GM18520 (cell line): Measurements from ENCODE around the gene CRELD2.
A peak's percentile ranks its signal among the peaks of the same experiment; 100 is the strongest.

Experiments
- ATAC-seq: cut with Tn5 transposase; IDR thresholded peaks from one replicate; pipeline ENCODE4 v1.9.1; 2021; ENCODE audit not compliant: unreplicated experiment

The CRELD2 gene

DNA sequence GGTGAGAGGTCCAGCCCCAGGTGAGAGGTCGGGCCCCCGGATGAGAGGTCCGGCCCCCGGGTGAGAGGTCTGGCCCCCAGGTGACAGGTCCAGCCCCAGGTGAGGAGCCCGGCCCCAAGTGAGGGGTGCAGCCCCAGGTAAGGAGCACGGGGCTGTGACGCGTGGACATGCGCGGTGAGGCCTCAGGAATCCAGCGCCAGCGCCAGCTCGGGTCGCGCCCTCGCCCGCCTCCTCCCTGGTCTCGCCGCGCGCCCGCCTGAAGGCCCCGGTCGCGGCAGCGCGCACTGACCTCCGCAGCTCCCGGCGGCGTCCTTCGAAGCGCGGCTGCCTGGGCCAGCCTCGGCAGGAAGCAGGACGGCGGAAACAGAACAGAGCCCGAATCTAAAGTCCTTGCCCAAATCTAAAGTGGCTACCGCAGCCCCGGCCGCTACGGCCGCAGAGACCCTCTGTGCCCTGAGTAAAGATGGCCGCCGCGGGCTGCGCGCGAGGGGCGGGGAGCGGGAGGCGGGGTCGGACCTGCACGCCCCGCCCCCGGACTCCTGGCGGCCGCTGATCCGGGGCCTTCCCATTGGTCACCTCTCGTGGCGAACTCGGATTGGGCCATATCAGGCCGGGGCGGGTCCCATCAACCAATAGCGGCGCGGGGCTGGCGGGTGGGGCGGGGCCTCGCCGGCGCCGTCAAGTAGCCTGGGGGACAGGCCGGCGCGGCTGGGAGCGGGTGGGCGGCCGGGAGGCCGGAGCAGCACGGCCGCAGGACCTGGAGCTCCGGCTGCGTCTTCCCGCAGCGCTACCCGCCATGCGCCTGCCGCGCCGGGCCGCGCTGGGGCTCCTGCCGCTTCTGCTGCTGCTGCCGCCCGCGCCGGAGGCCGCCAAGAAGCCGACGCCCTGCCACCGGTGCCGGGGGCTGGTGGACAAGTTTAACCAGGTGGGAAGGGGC is at the start of gene CRELD2, which contains the start of gene ALG12:
Gene CRELD2 (plus strand): TSS at position 661 of the 937 bp plus-strand sequence. CDS start 136 bp downstream, at position 797.
Gene ALG12 (minus strand): TSS at position 465 of the 937 bp plus-strand sequence. CDS start 4,673 bp downstream, outside the sequence.
- ATAC-seq, result peak; percentile 86

DNA sequence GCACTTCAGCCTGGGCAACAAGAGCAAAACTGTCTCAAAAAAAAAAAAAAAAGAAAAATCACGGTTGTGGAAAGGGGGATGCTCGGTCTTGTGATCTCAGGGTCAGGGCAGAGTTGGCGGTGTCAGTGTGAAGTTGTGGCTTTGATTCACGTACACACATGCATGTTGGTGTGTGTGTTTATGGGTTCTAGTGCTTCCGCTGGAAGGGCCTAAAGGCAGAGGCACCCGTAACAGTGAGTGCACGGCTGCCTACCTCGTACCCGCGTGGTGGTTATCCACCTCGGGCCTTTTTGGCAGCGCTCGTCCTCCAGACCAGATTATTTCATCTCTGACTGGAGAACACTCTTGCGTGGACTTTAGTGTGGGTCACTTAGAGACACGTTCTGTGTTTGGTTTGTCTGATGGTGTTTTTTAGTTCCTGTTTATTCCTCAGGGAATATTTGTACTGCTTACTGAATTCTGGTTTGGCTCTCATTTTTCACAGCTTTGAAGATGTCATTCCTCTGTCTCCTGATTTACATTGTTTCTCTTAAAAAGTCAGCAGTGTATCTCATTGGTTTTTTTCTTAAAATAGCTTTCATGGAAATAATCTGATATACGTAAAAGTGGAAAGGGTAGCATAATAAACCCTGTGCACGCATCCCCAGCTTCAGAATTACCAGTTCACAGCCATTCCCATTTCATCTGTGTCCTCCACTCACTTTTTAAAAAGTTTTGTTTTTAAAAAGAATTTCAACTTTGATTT is 49.2 kb upstream of the CRELD2 start:
- no peak for ATAC-seq

DNA sequence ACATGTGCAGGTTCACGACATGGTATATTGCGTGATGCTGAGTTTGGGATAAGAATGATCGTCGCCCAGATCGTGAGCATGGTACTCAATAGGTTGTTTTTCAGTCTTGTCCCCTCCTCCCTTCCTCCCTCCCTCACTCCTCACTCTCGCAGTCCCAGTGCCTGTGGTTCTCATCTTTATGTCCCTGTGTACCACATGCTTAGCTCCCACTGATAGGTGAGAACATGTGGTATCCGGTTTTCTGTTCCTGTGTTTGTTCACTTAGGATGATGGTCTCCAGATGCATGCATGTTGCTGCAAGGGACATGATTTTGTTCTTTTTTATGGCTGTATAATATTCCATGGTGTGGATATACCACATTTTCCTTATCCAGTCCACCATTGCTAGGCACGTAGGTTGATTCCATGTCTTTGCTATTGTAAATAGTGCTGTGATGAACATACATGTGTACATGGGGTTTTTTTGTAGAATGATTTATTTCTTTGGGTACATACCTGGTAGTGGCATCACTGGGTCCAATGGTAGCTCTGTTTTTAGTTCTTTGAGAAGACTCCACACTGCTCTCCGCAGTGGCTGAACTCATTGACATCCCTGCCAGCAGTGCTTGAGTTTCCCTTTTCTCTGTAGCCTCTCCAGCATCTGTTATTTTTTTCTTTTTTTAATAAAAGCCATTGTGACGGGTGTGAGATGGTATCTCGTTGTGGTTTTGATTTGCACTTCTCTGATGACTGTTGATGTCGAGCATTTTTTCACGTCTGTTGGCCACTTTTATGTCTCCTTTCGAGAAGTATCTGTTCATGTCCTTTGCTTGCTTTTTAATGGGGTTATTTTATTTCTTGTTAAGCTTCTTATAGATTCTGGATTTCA is 48.4 kb upstream of the CRELD2 start:
- no peak for ATAC-seq

GRCh38 chr22:49871482-49871881 is 47.0 kb upstream of the CRELD2 start:
- no peak for ATAC-seq

DNA sequence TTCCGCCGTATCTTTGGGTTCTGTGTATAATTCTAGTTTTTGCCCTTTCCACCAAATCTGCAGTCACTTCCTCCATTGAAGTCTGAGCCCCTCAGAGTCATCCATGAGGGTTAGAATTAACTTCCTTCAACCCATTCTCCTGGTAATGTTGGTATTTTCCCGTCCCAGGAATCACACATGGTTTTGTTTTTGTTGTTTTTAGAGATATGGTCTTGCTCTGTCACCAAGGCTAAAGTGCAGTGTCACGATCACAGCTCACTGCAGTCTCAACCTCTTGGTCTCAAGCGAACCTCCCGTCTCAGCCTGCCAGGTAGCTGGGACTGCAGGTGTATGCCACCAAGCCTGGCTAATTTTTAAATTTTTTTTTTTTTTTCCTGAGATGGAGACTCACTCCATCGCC is 46.1 kb upstream of the CRELD2 start:
- no peak for ATAC-seq

DNA sequence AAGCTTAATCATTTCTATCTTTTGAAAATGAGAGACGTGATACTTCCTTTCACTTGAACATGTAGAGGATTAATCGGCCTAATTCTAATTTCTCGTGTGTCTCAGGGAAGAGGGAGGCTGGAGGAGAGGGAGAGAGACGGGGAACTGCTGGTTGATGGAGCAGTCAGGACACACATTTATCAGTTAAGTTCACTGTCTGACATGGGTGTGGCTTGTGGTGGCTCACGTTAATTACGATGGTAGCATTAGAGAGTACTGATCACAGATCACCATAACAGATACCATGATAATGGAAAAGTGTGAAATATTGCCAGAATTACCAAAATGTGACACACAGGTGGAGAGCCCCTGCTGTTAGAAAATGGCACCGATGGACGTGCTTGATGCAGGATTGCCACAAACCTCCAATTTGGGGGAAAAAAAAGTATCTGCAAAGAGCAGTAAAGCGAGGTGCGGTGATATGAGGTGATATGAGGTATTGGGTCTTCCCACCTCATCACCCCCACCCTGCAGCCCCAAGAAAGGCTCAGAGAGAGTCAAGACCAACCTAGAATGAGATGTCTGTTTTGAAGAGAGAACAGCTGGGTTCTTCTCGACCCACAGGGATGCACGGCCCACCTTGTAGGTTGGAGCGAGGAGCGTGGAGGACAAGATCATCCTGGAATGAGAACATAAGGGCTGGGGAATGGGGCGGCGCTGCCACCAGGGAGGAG is 45.0 kb upstream of the CRELD2 start:
- ATAC-seq, result no peak

DNA sequence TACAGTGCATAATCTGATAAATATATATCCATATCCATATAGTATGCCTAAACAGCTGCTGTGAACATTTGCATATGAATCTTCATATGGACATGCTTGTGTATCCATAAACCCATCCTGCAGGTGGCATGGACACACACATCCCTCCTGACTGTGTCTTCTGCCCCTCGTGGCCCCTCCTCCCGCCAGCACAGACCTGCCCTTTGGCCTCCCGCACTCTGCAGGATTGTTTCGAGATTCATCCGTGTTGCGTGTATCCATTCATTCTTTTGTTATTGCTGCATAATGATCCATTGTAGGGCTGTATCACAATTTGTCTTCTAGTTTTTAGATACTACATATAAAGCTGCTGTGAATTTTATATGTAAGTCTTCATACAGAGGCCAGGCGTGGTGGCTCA is 40.8 kb upstream of the CRELD2 start:
- no peak for ATAC-seq

DNA sequence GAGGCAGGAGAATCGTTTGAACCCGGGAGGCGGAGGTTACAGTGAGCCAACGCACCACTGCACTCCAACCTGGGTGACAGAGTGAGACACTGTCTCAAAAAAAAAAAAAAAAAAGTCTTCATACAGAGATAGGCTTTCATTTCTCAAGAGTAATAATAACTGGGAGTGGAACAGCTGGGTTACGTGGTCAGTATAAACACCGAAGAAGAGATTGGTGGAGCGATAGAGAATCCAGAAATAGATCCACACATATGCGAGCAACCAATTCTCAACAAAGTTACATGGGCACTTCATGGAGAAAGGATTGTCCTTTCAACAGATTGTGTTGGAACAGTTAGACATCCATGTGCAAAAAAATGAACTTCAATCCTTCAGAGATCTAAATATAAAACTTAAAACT is 40.2 kb upstream of the CRELD2 start:
- ATAC-seq, result no peak

DNA sequence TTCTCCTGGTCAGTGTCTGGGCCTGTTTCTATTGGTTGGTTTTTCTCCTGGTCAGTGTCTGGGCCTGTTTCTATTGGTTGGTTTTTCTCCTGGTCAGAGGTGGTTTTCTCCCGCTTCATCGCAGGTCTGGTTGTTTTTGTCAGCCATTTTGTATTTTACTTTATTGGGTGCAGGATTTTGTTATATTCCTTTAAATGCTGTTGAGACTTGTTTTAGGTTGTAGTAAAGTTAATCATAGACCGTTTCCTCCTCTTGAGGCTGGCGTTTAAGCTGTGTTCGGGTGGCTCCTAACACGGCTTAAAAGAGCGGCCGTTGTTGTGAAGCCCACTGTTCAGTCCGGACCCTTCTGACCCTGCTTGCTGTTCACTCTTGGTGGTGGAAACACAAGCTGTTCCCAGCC is 38.6 kb upstream of the CRELD2 start:
- no peak for ATAC-seq

DNA sequence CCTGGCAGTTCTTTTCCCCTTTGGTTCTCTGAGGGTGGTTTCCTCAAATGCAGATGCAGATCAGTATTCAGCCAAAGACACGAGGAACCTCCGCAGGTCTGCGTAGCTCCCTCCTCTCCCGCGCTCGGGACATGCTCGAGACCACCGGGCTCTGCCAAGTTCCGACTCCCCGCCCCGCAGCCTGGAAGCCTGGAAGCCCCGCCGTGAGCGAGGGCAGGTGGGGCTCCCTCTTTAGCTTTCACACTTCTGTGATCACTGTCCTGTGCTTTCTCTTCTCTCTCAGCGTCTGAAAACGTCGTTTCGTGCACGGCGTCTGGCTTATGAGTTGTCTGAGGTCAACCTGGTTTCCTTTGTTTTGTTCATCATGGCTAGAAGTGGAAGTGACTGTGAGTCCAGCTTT is 38.2 kb upstream of the CRELD2 start:
- no peak for ATAC-seq

DNA sequence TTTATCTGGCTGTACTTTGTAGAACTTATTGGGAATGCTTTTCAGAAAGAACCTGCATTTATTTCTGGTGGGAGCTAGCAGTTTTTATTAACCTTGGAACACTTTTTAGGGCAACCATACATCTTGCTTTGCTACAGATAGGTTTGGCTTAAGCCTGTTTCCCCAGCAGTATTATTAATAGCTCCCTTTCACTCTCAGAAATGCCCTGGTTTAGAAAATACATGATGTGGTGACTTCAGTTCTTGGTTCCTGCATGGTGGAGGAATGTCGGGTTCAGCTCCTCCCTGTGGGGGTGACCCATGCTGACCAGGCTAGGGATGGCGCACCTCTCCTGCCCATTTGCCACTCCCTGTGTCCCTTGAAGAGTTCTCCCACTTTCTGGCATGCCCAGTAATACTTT is 36.6 kb upstream of the CRELD2 start:
- ATAC-seq, result no peak

DNA sequence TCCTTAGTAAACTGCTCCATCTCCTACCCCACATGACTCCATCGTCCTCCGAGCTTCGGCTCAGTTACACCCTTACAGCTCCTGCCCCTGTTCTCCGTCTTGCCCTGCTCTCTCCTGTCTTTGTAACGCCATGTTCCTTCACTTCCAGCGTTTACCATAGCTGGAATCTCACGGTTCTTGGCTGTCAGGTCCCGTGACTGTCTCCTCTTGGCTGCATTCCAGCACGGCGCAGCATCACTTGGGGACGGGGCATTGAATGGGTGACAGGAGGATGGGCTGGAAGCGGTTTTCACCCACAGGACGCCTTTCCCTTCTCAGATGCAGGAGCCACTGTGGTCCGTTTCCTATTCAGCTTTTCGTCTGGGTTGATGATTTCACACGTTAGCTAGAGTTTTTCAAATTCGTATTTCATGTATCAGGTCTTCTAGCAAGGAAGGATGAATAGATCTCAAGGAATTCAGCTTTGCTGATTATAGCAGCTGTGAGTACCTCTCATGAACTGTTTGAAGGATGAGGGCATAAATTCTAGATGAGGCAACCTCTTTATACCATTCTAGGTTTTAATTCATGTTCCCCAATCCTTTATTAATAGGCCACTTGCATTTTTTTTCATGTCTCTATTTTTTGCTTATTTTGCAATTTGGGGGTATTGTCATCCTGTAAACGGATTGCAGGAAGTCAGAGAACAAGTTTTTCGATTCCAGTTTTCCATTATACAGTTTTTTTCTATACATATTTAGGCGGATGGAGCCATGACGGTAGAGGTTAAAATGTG is 35.7 kb upstream of the CRELD2 start:
- no peak for ATAC-seq

- no peak for ATAC-seq
Measured at GRCh38 chr22:49883294-49883640, 35.2 kb upstream of the CRELD2 start.

DNA sequence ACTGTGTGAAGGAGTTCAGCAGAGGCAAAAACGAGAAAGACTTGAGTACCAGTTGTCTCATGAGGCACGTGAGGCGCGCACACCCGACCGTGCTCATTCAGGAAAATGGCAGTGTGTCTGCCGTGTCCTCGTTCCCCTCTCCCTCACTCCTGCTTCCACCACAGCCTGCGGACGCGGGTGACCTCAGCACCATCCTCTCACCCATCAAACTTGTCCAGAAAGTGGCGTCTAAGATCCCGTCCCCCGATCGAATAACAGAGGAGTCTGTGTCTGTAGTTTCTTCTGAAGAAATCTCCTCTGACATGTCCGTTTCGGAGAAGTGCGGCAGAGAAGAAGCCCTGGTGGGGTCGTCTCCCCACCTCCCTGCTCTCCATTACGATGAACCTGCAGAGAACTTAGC is 34.4 kb upstream of the CRELD2 start:
- ATAC-seq, result no peak

DNA sequence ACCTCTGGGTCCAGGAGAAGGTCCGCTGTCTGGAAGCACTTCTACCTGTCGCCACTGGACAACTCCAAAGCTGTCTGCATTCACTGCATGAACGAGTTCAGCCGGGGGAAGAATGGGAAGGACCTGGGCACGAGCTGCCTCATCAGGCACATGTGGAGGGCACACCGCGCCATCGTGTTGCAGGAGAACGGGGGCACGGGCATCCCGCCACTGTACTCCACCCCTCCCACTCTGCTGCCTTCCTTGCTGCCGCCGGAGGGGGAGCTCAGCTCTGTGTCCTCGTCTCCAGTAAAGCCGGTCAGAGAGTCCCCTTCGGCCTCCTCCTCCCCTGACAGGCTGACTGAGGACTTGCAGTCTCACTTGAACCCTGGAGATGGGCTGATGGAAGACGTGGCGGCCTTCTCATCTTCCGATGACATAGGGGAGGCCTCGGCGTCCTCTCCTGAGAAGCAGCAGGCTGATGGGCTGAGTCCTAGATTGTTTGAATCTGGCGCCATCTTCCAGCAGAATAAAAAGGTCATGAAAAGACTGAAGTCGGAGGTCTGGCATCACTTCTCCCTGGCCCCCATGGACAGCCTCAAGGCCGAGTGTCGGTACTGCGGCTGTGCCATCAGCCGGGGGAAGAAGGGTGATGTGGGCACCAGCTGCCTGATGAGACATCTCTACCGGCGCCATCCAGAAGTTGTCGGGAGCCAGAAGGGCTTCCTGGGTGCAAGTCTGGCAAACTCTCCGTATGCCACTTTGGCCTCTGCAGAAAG is 33.8 kb upstream of the CRELD2 start:
- no peak for ATAC-seq

GRCh38 chr22:49885281-49885680 is 33.2 kb upstream of the CRELD2 start:
- no peak for ATAC-seq

- ATAC-seq, result no peak
Measured at GRCh38 chr22:49885881-49886280, 32.6 kb upstream of the CRELD2 start.

DNA sequence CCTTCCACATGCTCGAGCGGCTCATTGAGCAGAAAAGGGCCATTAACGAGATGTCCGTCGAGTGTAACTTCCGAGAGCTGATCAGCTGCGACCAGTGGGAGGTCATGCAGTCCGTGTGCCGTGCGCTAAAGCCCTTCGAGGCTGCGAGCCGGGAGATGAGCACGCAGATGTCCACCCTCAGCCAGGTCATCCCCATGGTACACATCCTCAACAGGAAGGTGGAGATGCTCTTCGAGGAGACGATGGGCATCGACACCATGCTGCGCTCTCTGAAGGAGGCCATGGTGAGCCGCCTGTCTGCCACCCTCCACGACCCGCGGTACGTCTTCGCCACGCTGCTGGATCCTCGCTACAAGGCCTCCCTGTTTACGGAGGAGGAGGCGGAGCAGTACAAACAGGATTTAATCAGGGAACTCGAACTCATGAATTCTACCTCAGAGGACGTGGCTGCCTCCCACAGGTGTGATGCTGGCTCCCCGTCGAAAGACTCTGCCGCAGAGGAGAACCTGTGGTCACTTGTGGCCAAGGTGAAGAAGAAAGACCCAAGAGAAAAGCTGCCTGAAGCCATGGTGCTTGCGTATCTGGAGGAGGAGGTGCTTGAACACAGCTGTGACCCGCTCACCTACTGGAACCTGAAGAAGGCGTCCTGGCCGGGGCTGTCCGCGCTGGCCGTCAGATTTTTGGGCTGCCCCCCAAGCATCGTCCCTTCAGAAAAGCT is 31.9 kb upstream of the CRELD2 start:
- ATAC-seq, result no peak
